Right cardiac atrium (tissue), 5 donors: ENCODE data around the gene CCDC77. TPM values are rescaled to one million over a fixed set of nuclear protein-coding genes. Genes with fewer than 3 reads are reported as not detected.
"Not testable (repeated sequence)": the region's sequence is repeated elsewhere in the genome, so short reads cannot be mapped to it uniquely, and the experiment has no call there.

Experiments used
- ATAC-seq, 2 donors: fragments of 200-7000 bp; cut with Tn5 transposase; one replicate each; pipeline versions ENCODE4 v1.8.0 to v1.9.1; 2020; ENCODE audit warnings: moderate library complexity in 2 of 2, mild to moderate bottlenecking in 1 of 2
- DNase-seq, 3 donors: peaks; one replicate each; pipeline ENCODE4 v3.0.0-alpha.2; 2020
- H3K27ac ChIP-seq: one replicate; pipeline ENCODE4 v1.5.1; 2013; ENCODE audit warnings: mild to moderate bottlenecking, low read length, control low read depth, moderate library complexity
- H3K27me3 ChIP-seq: one replicate; pipeline ENCODE4 v1.6.1; 2013; ENCODE audit not compliant: control insufficient read depth, insufficient read depth
- H3K4me1 ChIP-seq: one replicate; pipeline ENCODE4 v1.6.1; 2013; ENCODE audit warnings: low read length; ENCODE audit not compliant: control insufficient read depth, insufficient read depth
- H3K4me3 ChIP-seq: one replicate; pipeline ENCODE4 v1.5.1; 2013; ENCODE audit warnings: low read length, control low read depth
- H3K9me3 ChIP-seq: one replicate; pipeline ENCODE4 v1.6.1; 2013; ENCODE audit warnings: low read length; ENCODE audit not compliant: control insufficient read depth
- WGBS: extraction: QIAGEN DNeasy Blood & Tissue Kit; methylation state at CpG from one replicate; pipeline ENCODE4 v1.1.7; 2013; 5-methylcytosine and 5-hydroxymethylcytosine counted together
- intact Hi-C, 4 donors: fragments of 100-400 bp; cut with DNase I; formaldehyde crosslinking; loops; one replicate each; pipeline versions ENCODE4 v1.11.0 to v1.14.0; 2022 to 2023
- long read RNA-seq, 4 donors: library from polyadenylated mRNA; unstranded; transcript quantifications; one replicate each; pipeline ENCODE4 v2.0.0, GENCODE V29; 2020 to 2021
- polyA plus RNA-seq: library from polyadenylated mRNA; stranded (reverse); fragments of 200-250 nt; gene quantifications from one replicate; pipeline ENCODE4 v1.2.3, GENCODE V29; 2013
- total RNA-seq, 4 donors: library from RNA; stranded (reverse); fragmentation: NEBNext Ultra II Directional; extraction: Animal tissue kit (Norgen Biotek cat#: 25700); gene quantifications; one replicate each; pipeline ENCODE4 v1.2.1, GENCODE V29; 2021
- donor health status: healthy with polysubstance abuse.
- donor health status: DM: no; HTN: yes; CAD: no.
- donor health status: DM: no; HTN: no; CAD: no.
- donor health status: DM: no; HTN: yes; CAD: no; lungs with severe emphysema.
- donor health status: DM: yes; HTN: yes; CAD: no.

Gene CCDC77
- 1 to 10 TPM; 2.9 to 4.1 (median 3.4) TPM for total RNA-seq
- 3.1 TPM for polyA plus RNA-seq
- long read RNA-seq, donor 1, partial matches to known transcripts, result 1 of 6 reads
- long read RNA-seq, donor 1, other reads (novel, unspliced or antisense), result 2 of 6 reads
- long read RNA-seq, donor 2, partial matches to known transcripts, result 1 of 1 reads
- long read RNA-seq, donor 2, other reads (novel, unspliced or antisense), result 0 of 1 reads
- long read RNA-seq, donor 3, partial matches to known transcripts, result 0 of 7 reads
- long read RNA-seq, donor 3, other reads (novel, unspliced or antisense), result 6 of 7 reads
- long read RNA-seq, donor 4, partial matches to known transcripts, result 0 of 3 reads
- long read RNA-seq, donor 4, other reads (novel, unspliced or antisense), result 2 of 3 reads

GRCh38 chr12:401235-402028, at the start of gene CCDC77:
CCDC77 (plus strand) TSS chr12:401644; CDS start chr12:409384, 7,740 bp downstream.
- H3K27me3 ChIP-seq, result no peaks in the 10 kb centered on the region
- no peaks in the 10 kb centered on the region for H3K4me1 ChIP-seq
- H3K4me3 ChIP-seq, result peak within 1 kb of the TSS; percentile 70
- H3K9me3 ChIP-seq, result no peaks in the 10 kb centered on the region
- ATAC-seq (peak; percentile 99 to 100), DNase-seq (peak; percentile 90 to 95 (median 95))
- peak within 1 kb of the TSS; percentile 32 for H3K27ac ChIP-seq
- intact Hi-C loops, result no loop called here
- WGBS, result under 1% methylated on average over 45 of the region's 45 CpGs

DNA sequence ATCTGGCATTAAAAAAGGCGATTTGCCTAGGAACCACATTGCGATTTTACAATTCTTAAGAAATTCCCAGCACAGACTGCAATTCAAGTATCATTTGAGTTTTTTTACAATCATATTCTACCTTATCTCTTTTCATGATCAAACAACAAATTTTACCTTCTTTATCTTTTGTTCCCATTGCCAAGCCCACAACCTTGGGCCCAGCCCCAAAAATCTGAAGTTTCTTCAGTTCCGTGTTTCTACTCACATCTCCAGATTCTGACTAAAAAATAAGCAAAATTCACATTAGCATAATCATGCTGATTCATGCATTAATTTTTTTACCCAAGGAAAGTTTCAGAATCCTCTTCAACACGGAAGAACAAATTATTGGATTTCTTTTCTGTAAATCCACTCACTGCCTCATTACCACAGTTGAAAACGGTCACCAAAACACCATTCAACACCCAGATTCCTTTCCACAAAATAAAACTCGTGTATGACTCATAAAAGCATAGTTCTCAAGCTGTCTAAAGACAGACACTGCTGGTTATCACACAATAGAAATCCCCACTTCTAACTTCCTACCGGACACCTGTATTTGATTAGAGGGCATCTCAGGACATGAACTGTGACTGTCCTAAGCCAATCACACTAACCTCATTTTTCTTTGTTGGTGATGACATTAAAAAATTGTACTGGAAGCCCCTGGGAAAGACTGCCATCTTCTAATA, 45.0 kb upstream of the CCDC77 start:
- DNase-seq (no peak), ATAC-seq (no peak)
- Histone ChIP-seq H3K4me3 (no peak overlapping the region), H3K4me1 (no peaks in the 10 kb centered on the region), H3K27ac (no peak overlapping the region), H3K27me3 (no peaks in the 10 kb centered on the region), H3K9me3 (no peaks in the 10 kb centered on the region)
- 85% methylated on average over 7 of the region's 7 CpGs for WGBS
- intact Hi-C loops, result no loop called here

DNA sequence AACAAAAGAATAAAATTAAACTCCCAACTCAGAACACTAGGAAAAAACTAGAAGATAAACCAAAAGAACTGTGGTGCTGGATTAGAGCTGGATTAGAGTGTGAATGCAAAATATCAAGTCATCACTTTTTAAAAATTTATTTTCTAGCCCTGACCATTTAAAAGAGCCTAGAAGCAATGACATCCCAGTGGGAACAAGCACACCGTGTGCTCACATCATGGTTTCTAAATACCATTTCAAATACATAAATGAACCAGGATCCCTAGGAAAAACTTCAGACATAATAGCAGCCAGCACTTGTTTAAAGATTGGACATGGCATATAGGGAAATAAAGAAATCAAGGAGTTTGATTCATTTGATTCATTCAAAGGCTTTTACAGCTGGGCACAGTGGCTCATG, 42.4 kb upstream of the CCDC77 start:
- no peak for ATAC-seq
- Histone ChIP-seq H3K27me3 (no peaks in the 10 kb centered on the region), H3K4me3 (no peak overlapping the region), H3K27ac (no peak overlapping the region), H3K4me1 (no peaks in the 10 kb centered on the region), H3K9me3 (no peaks in the 10 kb centered on the region)
- no peak for DNase-seq
- intact Hi-C loops, result no loop called here
- 100% methylated on average over 1 of the region's 1 CpG for WGBS

DNA sequence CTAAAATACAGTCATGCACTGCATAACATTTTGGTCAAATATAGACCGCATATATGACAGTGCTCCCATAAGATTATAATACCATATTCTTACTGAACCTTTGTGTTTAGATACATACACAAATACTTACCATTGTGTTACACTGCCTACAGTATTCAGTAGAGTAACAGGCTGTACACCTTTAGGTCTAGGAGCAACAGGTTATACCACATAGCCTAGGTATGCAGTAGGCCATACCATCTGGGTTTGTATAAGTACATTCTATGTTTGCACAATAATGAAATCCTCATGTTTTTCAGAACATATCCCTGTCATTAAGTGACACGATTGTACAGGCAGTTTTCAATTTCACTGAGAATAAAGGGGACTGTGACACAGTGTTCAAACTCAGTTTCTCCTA, 34.6 kb upstream of the CCDC77 start:
- Histone ChIP-seq H3K27ac (no peak overlapping the region), H3K4me1 (no peaks in the 10 kb centered on the region), H3K27me3 (no peaks in the 10 kb centered on the region), H3K4me3 (no peak overlapping the region), H3K9me3 (peaks cover 4% of the 10 kb centered on the region)
- over 99% methylated on average over 2 of the region's 2 CpGs for WGBS
- ATAC-seq (no peak), DNase-seq (no peak)
- intact Hi-C loops, result no loop called here

DNA sequence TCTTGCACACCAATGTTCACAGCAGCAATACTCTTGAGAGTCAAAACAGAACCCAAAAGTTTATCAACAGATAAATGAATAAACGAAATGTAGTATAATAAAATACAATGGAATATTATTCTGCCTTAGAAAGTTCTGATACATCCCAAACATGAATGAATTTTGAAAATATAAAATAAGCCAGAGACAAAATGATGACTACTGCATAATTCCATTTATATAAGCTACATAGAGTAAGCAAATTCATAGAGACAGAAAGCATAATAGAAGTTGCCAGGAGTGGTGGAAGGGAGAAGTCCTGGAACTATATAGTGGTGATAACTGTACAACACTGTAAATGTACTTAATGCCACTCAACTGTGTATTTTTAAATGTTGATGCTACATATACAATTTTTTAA, 33.5 kb upstream of the CCDC77 start:
- WGBS, result 87% methylated on average over 1 of the region's 1 CpG
- H3K27ac ChIP-seq, result no peak overlapping the region

DNA sequence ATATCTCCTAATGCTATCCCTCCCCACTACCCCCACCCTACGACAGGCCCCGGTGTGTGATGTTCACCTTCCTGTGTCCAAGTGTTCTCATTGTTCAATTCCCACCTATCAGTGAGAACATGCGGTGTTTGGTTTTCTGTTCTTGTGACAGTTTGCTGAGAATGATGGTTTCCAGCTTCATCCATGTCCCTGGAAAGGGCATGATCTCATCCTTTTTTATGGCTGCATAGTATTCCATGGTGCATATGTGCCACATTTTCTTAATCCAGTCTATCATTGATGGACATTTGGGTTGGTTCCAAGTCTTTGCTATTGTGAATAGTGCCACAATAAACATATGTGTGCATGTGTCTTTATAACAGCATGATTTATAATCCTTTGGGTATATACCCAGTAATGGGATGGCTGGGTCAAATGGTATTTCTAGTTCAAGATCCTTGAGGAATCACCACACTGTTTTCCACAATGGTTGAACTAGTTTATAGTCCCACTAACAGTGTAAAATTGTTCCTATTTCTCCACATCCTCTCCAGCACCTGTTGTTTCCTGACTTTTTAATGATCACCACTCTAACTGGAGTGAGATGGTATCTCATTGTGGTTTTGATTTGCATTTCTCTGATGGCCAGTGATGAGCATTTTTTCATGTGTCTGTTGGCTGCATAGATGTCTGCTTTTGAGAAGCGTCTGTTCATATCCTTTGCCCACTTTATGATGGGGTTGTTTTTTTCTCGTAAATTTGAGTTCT, 30.5 kb upstream of the CCDC77 start:
- DNase-seq, ATAC-seq, H3K9me3 ChIP-seq, H3K4me1 ChIP-seq, H3K27ac ChIP-seq, H3K27me3 ChIP-seq, H3K4me3 ChIP-seq, intact Hi-C loops: not testable (repeated sequence)
- WGBS, result 98% methylated on average over 5 of the region's 5 CpGs

More for the DNA sequence above, 33.5 kb upstream of the CCDC77 start:
- ATAC-seq, result no peak
- Histone ChIP-seq H3K4me1 (no peaks in the 10 kb centered on the region), H3K9me3 (peaks cover 4% of the 10 kb centered on the region), H3K27me3 (no peaks in the 10 kb centered on the region), H3K4me3 (no peak overlapping the region)
- DNase-seq, result no peak
- intact Hi-C loops, result no loop called here

DNA sequence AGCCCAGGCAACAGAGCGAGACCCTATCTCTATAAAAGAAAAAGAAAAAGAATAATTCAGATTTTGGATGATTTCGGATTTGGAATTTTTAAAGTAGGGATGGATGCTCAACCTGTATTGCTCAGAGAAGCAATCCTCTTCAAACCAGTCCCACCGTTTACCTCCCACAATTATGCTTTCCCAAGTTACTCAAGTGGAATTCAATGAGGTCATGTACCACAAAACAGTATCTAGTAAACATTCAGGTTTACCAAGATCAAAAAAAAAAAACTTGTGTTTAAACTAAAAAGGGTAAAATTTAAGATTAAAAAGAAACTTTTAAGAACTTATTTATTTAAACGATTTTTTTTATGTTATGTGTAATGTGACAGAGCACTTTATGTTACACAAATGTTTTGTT, 14.8 kb upstream of the CCDC77 start:
- no peak overlapping the region for H3K27ac ChIP-seq
- H3K4me3 ChIP-seq, result peak overlapping the region; percentile 15
- intact Hi-C loops, result no loop called here
- H3K27me3 ChIP-seq, result no peaks in the 10 kb centered on the region
- no peaks in the 10 kb centered on the region for H3K9me3 ChIP-seq
- no peak for ATAC-seq
- peaks cover 3% of the 10 kb centered on the region for H3K4me1 ChIP-seq
- no peak for DNase-seq
- 65% methylated on average over 4 of the region's 4 CpGs for WGBS

GRCh38 chr12:388012-388411, 13.4 kb upstream of the CCDC77 start:
- Histone ChIP-seq H3K4me3 (peak overlapping the region; percentile 95), H3K27ac (no peak overlapping the region), H3K27me3 (no peaks in the 10 kb centered on the region), H3K9me3 (no peaks in the 10 kb centered on the region), H3K4me1 (peaks cover 3% of the 10 kb centered on the region)
- under 1% methylated on average over 2 of the region's 2 CpGs for WGBS
- ATAC-seq, result no peak
- DNase-seq, result no peak
- intact Hi-C loops, result no loop called here

DNA sequence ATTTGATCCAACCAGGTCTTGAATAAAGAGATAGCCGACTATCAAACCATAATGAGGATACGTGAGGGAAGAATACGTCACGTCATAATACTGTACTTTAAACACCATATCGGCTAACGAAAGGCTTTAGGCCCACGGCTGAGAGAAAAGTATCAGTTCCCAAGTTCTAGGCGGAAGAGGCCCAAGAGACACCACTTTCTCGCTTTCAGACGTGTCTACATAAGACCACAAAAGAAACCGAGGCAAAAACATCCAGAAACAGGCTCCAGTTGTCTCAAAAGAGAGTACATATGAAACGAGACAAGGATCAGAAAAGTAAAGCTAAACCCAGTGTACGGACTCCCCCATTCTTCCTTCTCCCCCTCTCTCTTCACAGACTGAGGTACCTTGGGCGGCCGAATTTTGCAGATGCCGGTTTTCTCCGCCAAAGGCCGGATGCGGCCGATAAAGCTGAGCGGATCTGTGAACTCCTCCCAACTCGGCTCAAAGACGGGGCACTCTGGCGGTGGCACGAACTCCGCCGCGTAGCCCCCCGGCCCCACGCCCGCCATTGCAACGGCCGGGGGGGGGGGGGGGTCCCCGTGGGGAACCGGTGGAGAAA, 12.8 kb upstream of the CCDC77 start:
- Histone ChIP-seq H3K4me1 (peaks cover 3% of the 10 kb centered on the region), H3K9me3 (no peaks in the 10 kb centered on the region), H3K27me3 (no peaks in the 10 kb centered on the region), H3K27ac (peak overlapping the region; percentile 100), H3K4me3 (peak overlapping the region; percentile 95)
- intact Hi-C loops, result no loop called here
- under 1% methylated on average over 35 of the region's 35 CpGs for WGBS
- DNase-seq, result peak in 2 of 3 donors; percentile 59 to 65
- ATAC-seq, result peak; percentile 46 to 55
